GM23338 (cell line): Measurements from ENCODE around the gene NAA25. TPM values are rescaled to one million over a fixed set of nuclear protein-coding genes. Genes with fewer than 3 reads are reported as not detected.

Experiments
- ATAC-seq: fragments of 200-7000 bp; cut with Tn5 transposase; 3 replicates; pipeline ENCODE4 v1.9.1; 2020
- DNase-seq: peaks from one replicate; pipeline ENCODE4 v3.0.0-alpha.2; 2015; ENCODE audit warnings: low spot score
- H2AFZ ChIP-seq: fragments of 200-600 bp; sonication (generic); 2 replicates; pipeline ENCODE4 v1.8.0; 2016; ENCODE audit warnings: antibody characterized with exemption, mild to moderate bottlenecking, moderate library complexity
- H3F3A ChIP-seq: fragments of 200-600 bp; sonication (generic); replicated peaks from 2 replicates; pipeline ENCODE4 v1.8.0; 2017; ENCODE audit warnings: antibody characterized with exemption, mixed run types, low read depth
- H3K27ac ChIP-seq: fragments of 200-600 bp; sonication (generic); 2 replicates; pipeline ENCODE4 v1.6.1; 2016; ENCODE audit warnings: low read depth
- H3K27me3 ChIP-seq: fragments of 200-600 bp; sonication (generic); 2 replicates; pipeline ENCODE4 v1.8.0; 2016; ENCODE audit warnings: mild to moderate bottlenecking, mixed run types, moderate library complexity; ENCODE audit not compliant: insufficient read depth
- H3K36me3 ChIP-seq: fragments of 200-600 bp; sonication (generic); 2 replicates; pipeline ENCODE4 v1.8.0; 2016; ENCODE audit warnings: mild to moderate bottlenecking; ENCODE audit not compliant: insufficient read depth
- H3K4me1 ChIP-seq: fragments of 200-600 bp; sonication (generic); 2 replicates; pipeline ENCODE4 v1.8.0; 2016; ENCODE audit warnings: mild to moderate bottlenecking, moderate library complexity; ENCODE audit not compliant: insufficient read depth
- H3K4me2 ChIP-seq: fragments of 200-600 bp; sonication (generic); 2 replicates; pipeline ENCODE4 v1.7.1; 2017; ENCODE audit warnings: mixed run types
- H3K4me3 ChIP-seq: fragments of 200-600 bp; sonication (generic); 2 replicates; pipeline ENCODE4 v1.6.1; 2016; ENCODE audit warnings: mixed run types
- H3K79me2 ChIP-seq: fragments of 200-600 bp; sonication (generic); replicated peaks from 2 replicates; pipeline ENCODE4 v1.8.0; 2017; ENCODE audit warnings: mild to moderate bottlenecking; ENCODE audit not compliant: insufficient read depth
- H3K9me2 ChIP-seq: fragments of 200-600 bp; sonication (generic); 2 replicates; pipeline ENCODE4 v1.8.0; 2017; ENCODE audit not compliant: insufficient read depth
- H4K20me1 ChIP-seq: fragments of 200-600 bp; sonication (generic); replicated peaks from 2 replicates; pipeline ENCODE4 v1.8.0; 2017; ENCODE audit warnings: mild to moderate bottlenecking; ENCODE audit not compliant: insufficient read depth
- H3K27ac Mint-ChIP-seq: 2 replicates; pipeline ENCODE4 v1.8.0; 2020; ENCODE audit warnings: inconsistent platforms, mild to moderate bottlenecking, moderate library complexity, mixed read lengths
- H3K27me3 Mint-ChIP-seq: 3 replicates; pipeline ENCODE4 v1.8.0; 2022; ENCODE audit warnings: low read depth, mild to moderate bottlenecking, moderate library complexity, mixed read lengths, inconsistent platforms; ENCODE audit not compliant: insufficient read depth, poor library complexity
- H3K36me3 Mint-ChIP-seq: 3 replicates; pipeline ENCODE4 v1.8.0; 2021; ENCODE audit warnings: low read depth, mild to moderate bottlenecking, inconsistent platforms, moderate library complexity, mixed read lengths
- H3K4me1 Mint-ChIP-seq: 3 replicates; pipeline ENCODE4 v1.8.0; 2020; ENCODE audit warnings: mild to moderate bottlenecking, inconsistent platforms, mixed read lengths
- H3K4me3 Mint-ChIP-seq: 3 replicates; pipeline ENCODE4 v1.8.0; 2021; ENCODE audit warnings: moderate library complexity, mild to moderate bottlenecking, inconsistent platforms, mixed read lengths
- H3K9me3 Mint-ChIP-seq: 3 replicates; pipeline ENCODE4 v1.8.0; 2020; ENCODE audit warnings: moderate library complexity, mild to moderate bottlenecking, inconsistent platforms, mixed read lengths
- CREB1 ChIP-seq: fragments of 250-450 bp; sonication (Bioruptor Pico); IDR thresholded peaks from 2 replicates; pipeline ENCODE4 v1.5.0; 2020; ENCODE audit warnings: low read depth, mild to moderate bottlenecking, moderate library complexity
- EZH2 ChIP-seq: fragments of 200-600 bp; sonication (generic); IDR thresholded peaks from one replicate; pipeline ENCODE4 v1.8.0; 2017; ENCODE audit warnings: antibody characterized with exemption, mild to moderate bottlenecking, low read depth; ENCODE audit not compliant: unreplicated experiment
- EZH2phosphoT487 ChIP-seq: fragments of 200-600 bp; sonication (generic); IDR thresholded peaks from one replicate; pipeline ENCODE4 v1.8.1; 2018; ENCODE audit warnings: antibody characterized with exemption; ENCODE audit not compliant: unreplicated experiment
- NANOG ChIP-seq: IDR thresholded peaks from 2 replicates; pipeline ENCODE4 v1.6.1; 2016; ENCODE audit warnings: antibody characterized with exemption, borderline replicate concordance
- POLR2AphosphoS5 ChIP-seq: IDR thresholded peaks from 2 replicates; pipeline ENCODE4 v1.6.1; 2016; ENCODE audit warnings: antibody characterized with exemption, low read depth
- STAT1 ChIP-seq: IDR thresholded peaks from one replicate; pipeline ENCODE4 v1.6.1; 2016; ENCODE audit warnings: antibody characterized with exemption; ENCODE audit not compliant: unreplicated experiment
- ZNF462 ChIP-seq: fragments of 250-450 bp; sonication (Bioruptor Pico); IDR thresholded peaks from 2 replicates; pipeline ENCODE4 v1.5.0; 2020; ENCODE audit warnings: mild to moderate bottlenecking, moderate library complexity
- polyA plus RNA-seq: library from polyadenylated mRNA; unstranded; fragments of >200 nt; fragmentation: Nextera tagmentation; extraction: Ambion mirVana; gene quantifications from 2 replicates; pipeline ENCODE4 v1.2.1, GENCODE V29; 2016
- total RNA-seq: library from RNA; depleted of rRNA; stranded (reverse); fragments of >200 nt; shearing (Covaris generic); gene quantifications from 2 replicates; pipeline ENCODE4 v1.2.3, GENCODE V29; 2014
- TF ChIP-seq, protein P1 (sequence below), 2 experiments: fragments of 200-600 bp in 1 of 2; sonication (generic) in 1 of 2; conservative IDR thresholded peaks; 2 replicates each; pipeline versions ENCODE4 v1.5.1 to v1.6.1; 2016 to 2017; ENCODE audit warnings: antibody characterized with exemption in 2 of 2, low read depth in 2 of 2, mild to moderate bottlenecking in 2 of 2, moderate library complexity in 1 of 2

Gene NAA25
- total and polyA plus RNA-seq, 2 experiments from 2014 or later: 49.0 to 55.1 TPM

- Histone ChIP-seq H3K79me2 (no peaks in the 10 kb centered on the region), H3F3A (no peaks in the 10 kb centered on the region), H3K4me1 (no peaks in the 10 kb centered on the region), H3K4me2 (no peak overlapping the region), H4K20me1 (no peaks in the 10 kb centered on the region; the same call in 1 of the 2 replicates), H3K36me3 (peaks cover 21% of the 10 kb centered on the region), H2AFZ (no peak overlapping the region), H3K27me3 (no peaks in the 10 kb centered on the region), H3K9me2 (no peaks in the 10 kb centered on the region), H3K4me3 (no peak overlapping the region), H3K27ac (no peak overlapping the region)
- Mint-ChIP-seq H3K36me3 (peaks cover 30% of the 10 kb centered on the region), H3K9me3 (no peaks in the 10 kb centered on the region), H3K4me3 (no peak overlapping the region), H3K27ac (no peak overlapping the region), H3K4me1 (no peaks in the 10 kb centered on the region), H3K27me3 (no peaks in the 10 kb centered on the region)
- no peak for DNase-seq
- TF ChIP-seq POLR2AphosphoS5: no peak
- TF ChIP-seq STAT1: no peak
- TF ChIP-seq, protein P1, sequence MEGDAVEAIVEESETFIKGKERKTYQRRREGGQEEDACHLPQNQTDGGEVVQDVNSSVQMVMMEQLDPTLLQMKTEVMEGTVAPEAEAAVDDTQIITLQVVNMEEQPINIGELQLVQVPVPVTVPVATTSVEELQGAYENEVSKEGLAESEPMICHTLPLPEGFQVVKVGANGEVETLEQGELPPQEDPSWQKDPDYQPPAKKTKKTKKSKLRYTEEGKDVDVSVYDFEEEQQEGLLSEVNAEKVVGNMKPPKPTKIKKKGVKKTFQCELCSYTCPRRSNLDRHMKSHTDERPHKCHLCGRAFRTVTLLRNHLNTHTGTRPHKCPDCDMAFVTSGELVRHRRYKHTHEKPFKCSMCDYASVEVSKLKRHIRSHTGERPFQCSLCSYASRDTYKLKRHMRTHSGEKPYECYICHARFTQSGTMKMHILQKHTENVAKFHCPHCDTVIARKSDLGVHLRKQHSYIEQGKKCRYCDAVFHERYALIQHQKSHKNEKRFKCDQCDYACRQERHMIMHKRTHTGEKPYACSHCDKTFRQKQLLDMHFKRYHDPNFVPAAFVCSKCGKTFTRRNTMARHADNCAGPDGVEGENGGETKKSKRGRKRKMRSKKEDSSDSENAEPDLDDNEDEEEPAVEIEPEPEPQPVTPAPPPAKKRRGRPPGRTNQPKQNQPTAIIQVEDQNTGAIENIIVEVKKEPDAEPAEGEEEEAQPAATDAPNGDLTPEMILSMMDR (conservative IDR thresholded peaks at IDR 0.05; ENCODE audit: low read depth in 2 of 2): no peak
- no peak for TF ChIP-seq NANOG
- no peak for TF ChIP-seq CREB1 (CRISPR knock-in tag)
- no peak for TF ChIP-seq EZH2phosphoT487
- TF ChIP-seq ZNF462 (CRISPR knock-in tag): no peak
- no peak for TF ChIP-seq EZH2
- no peak for ATAC-seq
These were observed 32.1 kb upstream of the NAA25 start for GRCh38 chr12:112140728-112141127.
